H9 (cell line): Measurements from ENCODE around the gene STRA6. TPM values are rescaled to one million over a fixed set of nuclear protein-coding genes. Genes with fewer than 3 reads are reported as not detected.

Source experiments
- DNase-seq: peaks from one replicate; pipeline ENCODE4 v3.0.0-alpha.2; 2017
- H2AFZ ChIP-seq: one replicate; pipeline ENCODE4 v1.6.1; 2013; ENCODE audit warnings: mild to moderate bottlenecking, low read length, control low read depth, moderate library complexity
- H2AK5ac ChIP-seq: 2 replicates; pipeline ENCODE4 v1.6.1; 2013; ENCODE audit warnings: low read length, control low read depth, mixed read lengths; ENCODE audit not compliant: insufficient read length
- H2BK120ac ChIP-seq: one replicate; pipeline ENCODE4 v1.6.1; 2013; ENCODE audit warnings: low read depth, mild to moderate bottlenecking, low read length, control low read depth, inconsistent platforms; ENCODE audit not compliant: poor library complexity, severe bottlenecking
- H2BK12ac ChIP-seq: 2 replicates; pipeline ENCODE4 v1.6.1; 2013; ENCODE audit warnings: low read length, control low read depth, mixed read lengths, low read depth; ENCODE audit not compliant: insufficient read length
- H2BK15ac ChIP-seq: 2 replicates; pipeline ENCODE4 v1.6.1; 2013; ENCODE audit warnings: low read depth, low read length, control low read depth
- H2BK20ac ChIP-seq: one replicate; pipeline ENCODE4 v1.6.1; 2013; ENCODE audit warnings: low read depth, mild to moderate bottlenecking, low read length, control low read depth, inconsistent platforms; ENCODE audit not compliant: poor library complexity, severe bottlenecking
- H2BK5ac ChIP-seq: 2 replicates; pipeline ENCODE4 v1.6.1; 2013; ENCODE audit warnings: low read length, control low read depth, mixed read lengths; ENCODE audit not compliant: insufficient read length
- H3K14ac ChIP-seq: 2 replicates; pipeline ENCODE4 v1.6.1; 2013; ENCODE audit warnings: low read length, control low read depth; ENCODE audit not compliant: insufficient read depth
- H3K18ac ChIP-seq: 2 replicates; pipeline ENCODE4 v1.6.1; 2013; ENCODE audit warnings: low read depth, mild to moderate bottlenecking, mixed read lengths, low read length, control low read depth; ENCODE audit not compliant: insufficient read length
- H3K23ac ChIP-seq: 2 replicates; pipeline ENCODE4 v1.6.1; 2013; ENCODE audit warnings: low read length, control low read depth, mixed read lengths, low read depth; ENCODE audit not compliant: insufficient read length
- H3K23me2 ChIP-seq: 2 replicates; pipeline ENCODE4 v1.6.1; 2013; ENCODE audit warnings: low read depth, mild to moderate bottlenecking, mixed read lengths, low read length, control low read depth; ENCODE audit not compliant: insufficient read length, poor library complexity, severe bottlenecking
- H3K27ac ChIP-seq: 2 replicates; pipeline ENCODE4 v1.5.1; 2013; ENCODE audit warnings: low read length, control low read depth, mixed read lengths, low read depth; ENCODE audit not compliant: insufficient read length
- H3K27me3 ChIP-seq: 2 replicates; pipeline ENCODE4 v1.6.1; 2013; ENCODE audit warnings: low read length, control low read depth, inconsistent platforms; ENCODE audit not compliant: insufficient read depth
- H3K4ac ChIP-seq: 2 replicates; pipeline ENCODE4 v1.6.1; 2013; ENCODE audit warnings: low read depth, mild to moderate bottlenecking, control low read depth, inconsistent platforms, low read length, moderate library complexity
- H3K4me1 ChIP-seq: 2 replicates; pipeline ENCODE4 v1.6.1; 2013; ENCODE audit warnings: low read length, control low read depth, inconsistent platforms; ENCODE audit not compliant: insufficient read depth
- H3K4me2 ChIP-seq: 2 replicates; pipeline ENCODE4 v1.6.1; 2013; ENCODE audit warnings: low read length, control low read depth, mixed read lengths; ENCODE audit not compliant: insufficient read length, insufficient read depth
- H3K56ac ChIP-seq: 2 replicates; pipeline ENCODE4 v1.6.1; 2013; ENCODE audit warnings: low read depth, mild to moderate bottlenecking, mixed read lengths, low read length, control low read depth; ENCODE audit not compliant: insufficient read length
- H3K79me1 ChIP-seq: 2 replicates; pipeline ENCODE4 v1.6.1; 2013; ENCODE audit warnings: low read depth, mild to moderate bottlenecking, moderate library complexity, low read length, control low read depth, inconsistent platforms; ENCODE audit not compliant: insufficient read depth, poor library complexity, severe bottlenecking
- H3K79me2 ChIP-seq: 2 replicates; pipeline ENCODE4 v1.6.1; 2013; ENCODE audit warnings: low read length, control low read depth, inconsistent platforms; ENCODE audit not compliant: insufficient read depth
- H3K9ac ChIP-seq: 2 replicates; pipeline ENCODE4 v1.6.1; 2013; ENCODE audit warnings: low read length, control low read depth, mixed read lengths; ENCODE audit not compliant: insufficient read length; ENCODE audit errors: extremely low read depth
- H3K9me3 ChIP-seq: one replicate; pipeline ENCODE4 v1.6.1; 2013; ENCODE audit warnings: low read depth, low read length, inconsistent platforms; ENCODE audit not compliant: control insufficient read depth
- H3T11ph ChIP-seq: one replicate; pipeline ENCODE4 v1.6.1; 2013; ENCODE audit warnings: mild to moderate bottlenecking, low read length, control low read depth, inconsistent platforms
- H4K20me1 ChIP-seq: one replicate; pipeline ENCODE4 v1.6.1; 2013; ENCODE audit not compliant: control insufficient read depth, insufficient read length, insufficient read depth
- H4K5ac ChIP-seq: 2 replicates; pipeline ENCODE4 v1.6.1; 2013; ENCODE audit warnings: low read depth, mild to moderate bottlenecking, mixed read lengths, low read length, control low read depth; ENCODE audit not compliant: insufficient read length
- H4K8ac ChIP-seq: replicated peaks from 2 replicates; pipeline ENCODE4 v1.6.1; 2013; ENCODE audit warnings: low read length, control low read depth, mixed read lengths, low read depth; ENCODE audit not compliant: insufficient read length
- H4K91ac ChIP-seq: 2 replicates; pipeline ENCODE4 v1.6.1; 2013; ENCODE audit warnings: low read depth, mild to moderate bottlenecking, moderate library complexity, mixed read lengths, low read length, control low read depth; ENCODE audit not compliant: insufficient read length
- H3K27ac Mint-ChIP-seq, 3 experiments: 2 replicates in 2 of 3; 3 replicates in 1 of 3; pipeline ENCODE4 v1.8.0; 2020 to 2021; ENCODE audit warnings: mixed read lengths in 3 of 3, mild to moderate bottlenecking in 1 of 3, moderate library complexity in 1 of 3
- H3K27me3 Mint-ChIP-seq: 2 replicates; pipeline ENCODE4 v1.8.0; 2021; ENCODE audit warnings: low read depth, mild to moderate bottlenecking, moderate library complexity, mixed read lengths
- H3K36me3 Mint-ChIP-seq, 3 experiments: 2 replicates in 2 of 3; 3 replicates in 1 of 3; pipeline ENCODE4 v1.8.0; 2020 to 2021; ENCODE audit warnings: low read depth in 3 of 3, mixed read lengths in 3 of 3; ENCODE audit not compliant: insufficient read depth in 1 of 3
- H3K4me1 Mint-ChIP-seq, 2 experiments: 2 replicates each; pipeline ENCODE4 v1.8.0; 2020; ENCODE audit warnings: mixed read lengths in 2 of 2
- H3K4me3 Mint-ChIP-seq, 2 experiments: 2 replicates in 1 of 2; 3 replicates in 1 of 2; pipeline ENCODE4 v1.8.0; 2020 to 2021; ENCODE audit warnings: mild to moderate bottlenecking in 2 of 2, mixed read lengths in 2 of 2, moderate library complexity in 1 of 2
- H3K9me3 Mint-ChIP-seq, 2 experiments: 2 replicates in 1 of 2; 3 replicates in 1 of 2; pipeline ENCODE4 v1.8.0; 2020; ENCODE audit warnings: mild to moderate bottlenecking in 2 of 2, mixed read lengths in 2 of 2, moderate library complexity in 1 of 2
- WGBS: extraction: QIAGEN DNeasy Blood & Tissue Kit; methylation state at CpG from one replicate; pipeline ENCODE4 v1.1.7; 2013; ENCODE audit warnings: missing lambda C conversion rate, low lambda C conversion rate, mixed read lengths; ENCODE audit not compliant: insufficient read length; ENCODE audit errors: extremely low coverage; 5-methylcytosine and 5-hydroxymethylcytosine counted together
- total RNA-seq: library from RNA; stranded (reverse); gene quantifications from 2 replicates; pipeline ENCODE4 v1.2.1, GENCODE V29; 2021
- TF ChIP-seq, protein P1 (sequence below): fragments of 200-600 bp; sonication (generic); conservative IDR thresholded peaks from 3 replicates; pipeline ENCODE4 v1.8.0; 2021; ENCODE audit warnings: antibody characterized with exemption, mild to moderate bottlenecking

The STRA6 gene
- total RNA-seq, 1 experiment from 2014 or later: 12.8 TPM

DNA sequence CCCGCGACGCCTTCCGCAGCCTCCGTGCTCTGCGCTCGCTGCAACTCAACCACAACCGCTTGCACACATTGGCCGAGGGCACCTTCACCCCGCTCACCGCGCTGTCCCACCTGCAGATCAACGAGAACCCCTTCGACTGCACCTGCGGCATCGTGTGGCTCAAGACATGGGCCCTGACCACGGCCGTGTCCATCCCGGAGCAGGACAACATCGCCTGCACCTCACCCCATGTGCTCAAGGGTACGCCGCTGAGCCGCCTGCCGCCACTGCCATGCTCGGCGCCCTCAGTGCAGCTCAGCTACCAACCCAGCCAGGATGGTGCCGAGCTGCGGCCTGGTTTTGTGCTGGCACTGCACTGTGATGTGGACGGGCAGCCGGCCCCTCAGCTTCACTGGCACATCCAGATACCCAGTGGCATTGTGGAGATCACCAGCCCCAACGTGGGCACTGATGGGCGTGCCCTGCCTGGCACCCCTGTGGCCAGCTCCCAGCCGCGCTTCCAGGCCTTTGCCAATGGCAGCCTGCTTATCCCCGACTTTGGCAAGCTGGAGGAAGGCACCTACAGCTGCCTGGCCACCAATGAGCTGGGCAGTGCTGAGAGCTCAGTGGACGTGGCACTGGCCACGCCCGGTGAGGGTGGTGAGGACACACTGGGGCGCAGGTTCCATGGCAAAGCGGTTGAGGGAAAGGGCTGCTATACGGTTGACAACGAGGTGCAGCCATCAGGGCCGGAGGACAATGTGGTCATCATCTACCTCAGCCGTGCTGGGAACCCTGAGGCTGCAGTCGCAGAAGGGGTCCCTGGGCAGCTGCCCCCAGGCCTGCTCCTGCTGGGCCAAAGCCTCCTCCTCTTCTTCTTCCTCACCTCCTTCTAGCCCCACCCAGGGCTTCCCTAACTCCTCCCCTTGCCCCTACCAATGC lies 27.1 kb downstream of the STRA6 start:
- no peak overlapping the region for H3T11ph ChIP-seq
- Mint-ChIP-seq H3K36me3 (peaks cover 0 to under 1% (median 0%) of the 10 kb centered on the region in 3 experiments; a peak in 2 of 7 replicates), H3K4me1 (peaks cover 22 to 51% of the 10 kb centered on the region in 2 experiments), H3K4me3 (no peak overlapping the region), H3K27ac (0 out of 7 replicates have a peak overlapping the region, but pooled peaks of 1 of the 3 experiments have one; percentile 70), H3K27me3 (peaks cover 22% of the 10 kb centered on the region), H3K9me3 (no peaks in the 10 kb centered on the region; a peak in 1 of 5 replicates)
- no peak overlapping the region; the same call in 1 of the 2 replicates for H3K14ac ChIP-seq
- H4K5ac ChIP-seq: no peak overlapping the region
- no peak overlapping the region for H4K91ac ChIP-seq
- H2BK15ac ChIP-seq: no peak overlapping the region
- H3K18ac ChIP-seq: no peak overlapping the region
- H2BK20ac ChIP-seq: no peak overlapping the region
- H4K20me1 ChIP-seq: no peaks in the 10 kb centered on the region
- no peak overlapping the region for H2BK120ac ChIP-seq
- no peak overlapping the region for H3K9ac ChIP-seq
- DNase-seq: peak; percentile 28
- H3K4ac ChIP-seq: no peak overlapping the region
- H3K27me3 ChIP-seq: no peaks in the 10 kb centered on the region
- TF ChIP-seq, protein P1, sequence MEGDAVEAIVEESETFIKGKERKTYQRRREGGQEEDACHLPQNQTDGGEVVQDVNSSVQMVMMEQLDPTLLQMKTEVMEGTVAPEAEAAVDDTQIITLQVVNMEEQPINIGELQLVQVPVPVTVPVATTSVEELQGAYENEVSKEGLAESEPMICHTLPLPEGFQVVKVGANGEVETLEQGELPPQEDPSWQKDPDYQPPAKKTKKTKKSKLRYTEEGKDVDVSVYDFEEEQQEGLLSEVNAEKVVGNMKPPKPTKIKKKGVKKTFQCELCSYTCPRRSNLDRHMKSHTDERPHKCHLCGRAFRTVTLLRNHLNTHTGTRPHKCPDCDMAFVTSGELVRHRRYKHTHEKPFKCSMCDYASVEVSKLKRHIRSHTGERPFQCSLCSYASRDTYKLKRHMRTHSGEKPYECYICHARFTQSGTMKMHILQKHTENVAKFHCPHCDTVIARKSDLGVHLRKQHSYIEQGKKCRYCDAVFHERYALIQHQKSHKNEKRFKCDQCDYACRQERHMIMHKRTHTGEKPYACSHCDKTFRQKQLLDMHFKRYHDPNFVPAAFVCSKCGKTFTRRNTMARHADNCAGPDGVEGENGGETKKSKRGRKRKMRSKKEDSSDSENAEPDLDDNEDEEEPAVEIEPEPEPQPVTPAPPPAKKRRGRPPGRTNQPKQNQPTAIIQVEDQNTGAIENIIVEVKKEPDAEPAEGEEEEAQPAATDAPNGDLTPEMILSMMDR: no peak
- H3K23ac ChIP-seq: no peak overlapping the region
- no peaks in the 10 kb centered on the region for H3K79me2 ChIP-seq
- no peak overlapping the region for H2BK12ac ChIP-seq
- no peak overlapping the region for H2BK5ac ChIP-seq
- no peak overlapping the region for H3K4me2 ChIP-seq
- H4K8ac ChIP-seq: no peak overlapping the region
- H3K56ac ChIP-seq: no peak overlapping the region
- H2AFZ ChIP-seq: no peak overlapping the region
- H3K23me2 ChIP-seq: no peaks in the 10 kb centered on the region
- peaks cover 3% of the 10 kb centered on the region; the same call in 1 of the 2 replicates for H3K4me1 ChIP-seq
- no peak overlapping the region for H2AK5ac ChIP-seq
- no peaks in the 10 kb centered on the region for H3K9me3 ChIP-seq
- WGBS: no CpG with 5 or more reads among the region's 45 CpGs
- H3K79me1 ChIP-seq: no peaks in the 10 kb centered on the region
- H3K27ac ChIP-seq: no peak overlapping the region
